ENCODE measurements around the gene KRT75. TPM values are rescaled to one million over a fixed set of nuclear protein-coding genes. Genes with fewer than 3 reads are reported as not detected.

KRT75 gene
- total RNA-seq, 1 experiment from 2014 or later: not detected

DNA sequence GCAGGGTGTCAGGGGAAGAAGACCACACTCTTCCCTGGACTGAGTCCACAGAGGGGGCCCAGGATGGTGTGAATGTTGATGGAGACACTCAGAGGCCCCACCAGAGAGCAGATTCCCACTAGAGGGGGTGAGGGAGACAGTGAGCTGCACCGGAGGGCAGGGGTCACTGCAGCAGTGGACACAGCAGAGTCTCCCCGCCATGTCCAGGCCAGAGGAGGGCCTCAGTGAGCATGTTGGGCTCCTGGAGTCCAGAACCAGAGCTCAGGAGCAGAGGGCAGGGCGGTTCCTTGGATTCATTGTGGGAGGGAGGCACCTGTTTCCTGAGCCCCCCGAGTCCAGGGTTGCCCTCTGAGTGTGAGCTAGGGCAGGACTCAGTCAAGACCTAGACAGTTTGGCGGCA, 26.3 kb downstream of the KRT75 start:
- CTCF ChIA-PET: no interaction called here
- no peaks in the 10 kb centered on the region for H3K36me3 ChIP-seq (ENCODE audit: insufficient read depth, low read length, poor library complexity, severe bottlenecking)
- no peaks in the 10 kb centered on the region for H3K27me3 ChIP-seq (replicated peaks; ENCODE audit: insufficient read depth, low read depth, low read length, poor library complexity)
- H3K4me1 ChIP-seq (ENCODE audit: insufficient read depth, low read length, poor library complexity, severe bottlenecking): no peaks in the 10 kb centered on the region
- no TSS peak for BruUV-seq (replicated peaks)
- intact Hi-C loops (cut with micrococcal nuclease; ENCODE audit: unreplicated experiment): no loop called here
- POLR2A ChIA-PET (ENCODE audit: low non-redundant PET): no interaction called here
- no peak for DNase-seq (ENCODE audit: low spot score)
- H3K4me3 ChIP-seq (ENCODE audit: low read depth, low read length, poor library complexity, severe bottlenecking): no peak overlapping the region
- H3K27ac ChIP-seq (ENCODE audit: low read depth, low read length, poor library complexity, severe bottlenecking): no peak overlapping the region
- TF ChIP-seq, protein P1, sequence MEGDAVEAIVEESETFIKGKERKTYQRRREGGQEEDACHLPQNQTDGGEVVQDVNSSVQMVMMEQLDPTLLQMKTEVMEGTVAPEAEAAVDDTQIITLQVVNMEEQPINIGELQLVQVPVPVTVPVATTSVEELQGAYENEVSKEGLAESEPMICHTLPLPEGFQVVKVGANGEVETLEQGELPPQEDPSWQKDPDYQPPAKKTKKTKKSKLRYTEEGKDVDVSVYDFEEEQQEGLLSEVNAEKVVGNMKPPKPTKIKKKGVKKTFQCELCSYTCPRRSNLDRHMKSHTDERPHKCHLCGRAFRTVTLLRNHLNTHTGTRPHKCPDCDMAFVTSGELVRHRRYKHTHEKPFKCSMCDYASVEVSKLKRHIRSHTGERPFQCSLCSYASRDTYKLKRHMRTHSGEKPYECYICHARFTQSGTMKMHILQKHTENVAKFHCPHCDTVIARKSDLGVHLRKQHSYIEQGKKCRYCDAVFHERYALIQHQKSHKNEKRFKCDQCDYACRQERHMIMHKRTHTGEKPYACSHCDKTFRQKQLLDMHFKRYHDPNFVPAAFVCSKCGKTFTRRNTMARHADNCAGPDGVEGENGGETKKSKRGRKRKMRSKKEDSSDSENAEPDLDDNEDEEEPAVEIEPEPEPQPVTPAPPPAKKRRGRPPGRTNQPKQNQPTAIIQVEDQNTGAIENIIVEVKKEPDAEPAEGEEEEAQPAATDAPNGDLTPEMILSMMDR (conservative IDR thresholded peaks at IDR 0.05; ENCODE audit: low read depth, low read length): no peak
- no peak for TF ChIP-seq EZH2 (IDR thresholded peaks at IDR 0.05; ENCODE audit: borderline replicate concordance, low read depth, low read length, poor library complexity, severe bottlenecking)
- no peaks in the 10 kb centered on the region for H3K9me3 ChIP-seq (ENCODE audit: low read depth, low read length, poor library complexity, severe bottlenecking)

DNA sequence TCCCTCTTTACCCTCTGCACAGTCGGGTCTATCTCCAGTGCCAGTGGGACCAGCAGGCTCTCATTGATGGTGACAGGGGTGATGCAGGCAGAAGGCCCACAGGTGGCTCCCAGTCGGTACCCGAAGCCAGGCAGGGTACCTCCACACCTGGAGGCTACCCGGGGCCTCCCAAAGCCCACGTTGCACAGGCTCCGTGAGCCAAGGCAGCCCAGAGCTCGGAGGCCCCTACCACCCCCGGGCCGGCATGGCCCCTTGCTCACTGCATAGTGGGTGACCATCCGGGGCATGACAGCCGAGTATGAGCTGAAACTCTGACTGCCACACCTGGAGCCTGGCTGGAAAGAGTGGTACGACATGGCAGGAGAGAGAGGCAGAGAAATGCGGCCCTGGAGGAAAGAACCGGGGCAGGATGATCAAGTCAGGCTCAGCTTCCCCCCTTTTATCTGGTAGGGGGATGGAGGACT, 28.2 kb downstream of the KRT75 start, which contains the start of gene KRT82:
TSS of gene KRT82 (minus strand) at position 414 of the 464 bp plus-strand sequence. CDS start at position 356, 58 bp downstream.
- Histone ChIP-seq H3K9me3 (ENCODE audit: low read depth, low read length, poor library complexity, severe bottlenecking) (no peaks in the 10 kb centered on the region), H3K36me3 (ENCODE audit: insufficient read depth, low read length, poor library complexity, severe bottlenecking) (no peaks in the 10 kb centered on the region), H3K4me1 (ENCODE audit: insufficient read depth, low read length, poor library complexity, severe bottlenecking) (no peaks in the 10 kb centered on the region), H3K27ac (ENCODE audit: low read depth, low read length, poor library complexity, severe bottlenecking) (no peak within 1 kb of the TSS), H3K4me3 (ENCODE audit: low read depth, low read length, poor library complexity, severe bottlenecking) (no peak within 1 kb of the TSS), H3K27me3 (replicated peaks; ENCODE audit: insufficient read depth, low read depth, low read length, poor library complexity) (no peaks in the 10 kb centered on the region)
- CTCF ChIA-PET: no interaction called here
- TF ChIP-seq, protein P1 (conservative IDR thresholded peaks at IDR 0.05; ENCODE audit: low read depth, low read length): no peak
- TF ChIP-seq EZH2 (IDR thresholded peaks at IDR 0.05; ENCODE audit: borderline replicate concordance, low read depth, low read length, poor library complexity, severe bottlenecking): no peak
- POLR2A ChIA-PET (ENCODE audit: low non-redundant PET): no interaction called here
- BruUV-seq (replicated peaks): no TSS peak
- intact Hi-C loops (cut with micrococcal nuclease; ENCODE audit: unreplicated experiment): no loop called here
- DNase-seq (ENCODE audit: low spot score): no peak

- CTCF ChIA-PET: no interaction called here
- BruUV-seq (replicated peaks): no TSS peak
- POLR2A ChIA-PET (ENCODE audit: low non-redundant PET): no interaction called here
Observed at GRCh38 chr12:52404951-52405350, 29.2 kb downstream of the KRT75 start.

More at GRCh38 chr12:52404951-52405350, 29.2 kb downstream of the KRT75 start:
- H3K27ac ChIP-seq (ENCODE audit: low read depth, low read length, poor library complexity, severe bottlenecking): no peak overlapping the region
- TF ChIP-seq, protein P1 (conservative IDR thresholded peaks at IDR 0.05; ENCODE audit: low read depth, low read length): 0 out of 2 replicates have a peak, but pooled peaks have one; percentile 11
- TF ChIP-seq EZH2 (IDR thresholded peaks at IDR 0.05; ENCODE audit: borderline replicate concordance, low read depth, low read length, poor library complexity, severe bottlenecking): no peak
- H3K36me3 ChIP-seq (ENCODE audit: insufficient read depth, low read length, poor library complexity, severe bottlenecking): no peaks in the 10 kb centered on the region
- DNase-seq (ENCODE audit: low spot score): no peak
- no peaks in the 10 kb centered on the region for H3K9me3 ChIP-seq (ENCODE audit: low read depth, low read length, poor library complexity, severe bottlenecking)
- no peak overlapping the region for H3K4me3 ChIP-seq (ENCODE audit: low read depth, low read length, poor library complexity, severe bottlenecking)
- no peaks in the 10 kb centered on the region for H3K4me1 ChIP-seq (ENCODE audit: insufficient read depth, low read length, poor library complexity, severe bottlenecking)
- intact Hi-C loops (cut with micrococcal nuclease; ENCODE audit: unreplicated experiment): no loop called here
- no peaks in the 10 kb centered on the region for H3K27me3 ChIP-seq (replicated peaks; ENCODE audit: insufficient read depth, low read depth, low read length, poor library complexity)

Measured in A673 (cell line).